Vagina (tissue), 2 donors: Measurements from ENCODE around the gene ARMH2. TPM values are rescaled to one million over a fixed set of nuclear protein-coding genes. Genes with fewer than 3 reads are reported as not detected.
"Not testable (repeated sequence)": the region's sequence is repeated elsewhere in the genome, so short reads cannot be mapped to it uniquely, and the experiment has no call there.

Experiments used
- DNase-seq, 2 donors: peaks; one replicate each; pipeline ENCODE4 v3.0.0-alpha.2; 2017; ENCODE audit errors: extremely low spot score in 2 of 2
- H3K27ac ChIP-seq: fragments of 200-600 bp; sonication (generic); one replicate; pipeline ENCODE4 v1.5.1; 2019
- H3K27me3 ChIP-seq: fragments of 200-600 bp; sonication (generic); one replicate; pipeline ENCODE4 v1.5.1; 2019
- H3K36me3 ChIP-seq, 2 donors: fragments of 200-600 bp; sonication (generic); one replicate each; pipeline ENCODE4 v1.5.1; 2017 to 2019
- H3K4me1 ChIP-seq: fragments of 200-600 bp; sonication (generic); one replicate; pipeline ENCODE4 v1.5.1; 2019
- H3K4me3 ChIP-seq, 2 donors: fragments of 200-600 bp; sonication (generic); 1 replicate in 1 of 2; 2 replicates in 1 of 2; pipeline ENCODE4 v1.5.1; 2016 to 2019
- H3K9me3 ChIP-seq: fragments of 200-600 bp; sonication (generic); one replicate; pipeline ENCODE4 v1.5.1; 2019
- CTCF ChIP-seq, 3 experiments: fragments of 450-650 bp in 2 of 3; fragments of 200-600 bp in 1 of 3; sonication (generic) in 1 of 3; IDR thresholded peaks; one replicate each; pipeline ENCODE4 v1.5.1; 2017 to 2019; ENCODE audit warnings: antibody characterized with exemption in 3 of 3, mild to moderate bottlenecking in 2 of 3, moderate library complexity in 2 of 3
- POLR2A ChIP-seq, 2 donors: fragments of 450-650 bp; IDR thresholded peaks; one replicate each; pipeline ENCODE4 v1.6.1; 2017; ENCODE audit warnings: antibody characterized with exemption in 2 of 2, mild to moderate bottlenecking in 2 of 2, moderate library complexity in 2 of 2
- POLR2AphosphoS5 ChIP-seq, 2 donors: sonication (generic); formaldehyde crosslinking; IDR thresholded peaks; one replicate each; pipeline ENCODE4 v1.9.0; 2017; ENCODE audit warnings: antibody characterized with exemption in 2 of 2, mild to moderate bottlenecking in 2 of 2, low read depth in 1 of 2; ENCODE audit not compliant: insufficient read depth in 1 of 2
- intact Hi-C: fragments of 100-400 bp; cut with DNase I; formaldehyde crosslinking; loops from one replicate; pipeline ENCODE4 v1.15.1; 2023
- total RNA-seq: library from RNA; depleted of rRNA; stranded (reverse); fragments of >200 nt; gene quantifications from one replicate; pipeline ENCODE4 v1.2.3, GENCODE V29; 2016

The ARMH2 gene
- total RNA-seq, 1 donor from 2014 or later, result not detected

DNA sequence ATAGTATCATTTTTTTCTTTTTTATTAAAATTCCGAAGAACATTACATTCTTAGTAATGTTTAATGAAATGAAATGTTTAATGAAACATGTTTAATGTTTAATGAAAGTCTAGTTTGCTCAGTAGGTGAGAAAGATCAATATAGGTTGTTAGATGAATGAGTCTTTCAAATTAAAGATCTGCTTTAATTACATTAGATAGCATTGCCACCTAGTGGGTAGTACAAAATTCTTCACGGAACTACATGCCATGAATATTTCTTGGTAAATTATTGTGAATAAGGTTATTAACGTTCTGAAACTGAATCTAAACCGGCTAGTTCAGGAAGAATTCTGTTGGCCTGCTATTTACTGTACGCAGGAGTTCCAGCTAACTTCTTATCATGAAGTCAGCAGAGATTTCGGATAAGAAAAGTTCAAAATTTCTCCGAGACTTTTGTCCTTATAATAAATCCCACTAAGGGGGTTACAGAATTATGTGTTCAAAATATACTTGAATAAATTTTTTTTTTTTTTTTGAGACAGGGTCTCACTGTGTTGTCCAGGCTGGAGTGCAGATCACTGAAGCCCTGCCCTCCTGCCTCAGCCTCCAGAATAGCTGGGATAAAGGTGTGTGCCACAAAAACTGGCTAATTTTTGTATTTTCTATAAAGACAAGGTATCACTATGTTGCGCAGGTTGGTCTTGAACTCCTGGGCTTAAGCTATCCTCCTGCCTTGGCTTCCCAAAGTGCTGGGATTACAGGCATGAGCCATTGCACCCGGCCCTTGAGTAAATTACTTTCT, 31.8 kb downstream of the ARMH2 start:
- H3K9me3 ChIP-seq, result no peaks in the 10 kb centered on the region
- no peaks in the 10 kb centered on the region for H3K36me3 ChIP-seq
- intact Hi-C loops, result no loop called here
- no peak overlapping the region for H3K4me3 ChIP-seq
- no peak for DNase-seq
- no peaks in the 10 kb centered on the region for H3K27me3 ChIP-seq
- H3K4me1 ChIP-seq, result no peaks in the 10 kb centered on the region
- H3K27ac ChIP-seq, result no peak overlapping the region
- TF ChIP-seq CTCF (IDR thresholded peaks at IDR 0.05), result peak in 1 of 3 experiments; percentile 2
- TF ChIP-seq POLR2AphosphoS5 (IDR thresholded peaks at IDR 0.05; ENCODE audit: insufficient read depth in 1 of 2, low read depth in 1 of 2), result no peak

DNA sequence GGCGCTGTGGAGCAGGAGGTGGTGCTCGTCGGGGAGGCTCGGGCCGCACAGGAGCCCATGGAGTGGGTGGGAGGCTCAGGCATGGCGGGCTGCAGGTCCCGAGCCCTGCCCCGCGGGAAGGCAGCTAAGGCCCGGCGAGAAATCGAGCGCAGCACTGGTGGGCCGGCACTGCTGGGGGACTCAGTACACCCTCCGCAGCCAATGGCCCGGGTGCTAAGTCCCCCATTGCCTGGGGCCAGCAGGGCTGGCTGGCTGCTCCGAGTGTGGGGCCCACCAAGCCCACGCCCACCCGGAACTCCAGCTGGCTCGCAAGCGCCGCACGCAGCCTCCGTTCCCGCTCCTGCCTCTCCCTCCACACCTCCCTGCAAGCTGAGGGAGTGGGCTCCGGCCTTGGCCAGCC, 32.7 kb downstream of the ARMH2 start:
- H3K27ac ChIP-seq, H3K27me3 ChIP-seq, H3K4me3 ChIP-seq, DNase-seq, H3K36me3 ChIP-seq, H3K9me3 ChIP-seq, intact Hi-C loops, H3K4me1 ChIP-seq: not testable (repeated sequence)

DNA sequence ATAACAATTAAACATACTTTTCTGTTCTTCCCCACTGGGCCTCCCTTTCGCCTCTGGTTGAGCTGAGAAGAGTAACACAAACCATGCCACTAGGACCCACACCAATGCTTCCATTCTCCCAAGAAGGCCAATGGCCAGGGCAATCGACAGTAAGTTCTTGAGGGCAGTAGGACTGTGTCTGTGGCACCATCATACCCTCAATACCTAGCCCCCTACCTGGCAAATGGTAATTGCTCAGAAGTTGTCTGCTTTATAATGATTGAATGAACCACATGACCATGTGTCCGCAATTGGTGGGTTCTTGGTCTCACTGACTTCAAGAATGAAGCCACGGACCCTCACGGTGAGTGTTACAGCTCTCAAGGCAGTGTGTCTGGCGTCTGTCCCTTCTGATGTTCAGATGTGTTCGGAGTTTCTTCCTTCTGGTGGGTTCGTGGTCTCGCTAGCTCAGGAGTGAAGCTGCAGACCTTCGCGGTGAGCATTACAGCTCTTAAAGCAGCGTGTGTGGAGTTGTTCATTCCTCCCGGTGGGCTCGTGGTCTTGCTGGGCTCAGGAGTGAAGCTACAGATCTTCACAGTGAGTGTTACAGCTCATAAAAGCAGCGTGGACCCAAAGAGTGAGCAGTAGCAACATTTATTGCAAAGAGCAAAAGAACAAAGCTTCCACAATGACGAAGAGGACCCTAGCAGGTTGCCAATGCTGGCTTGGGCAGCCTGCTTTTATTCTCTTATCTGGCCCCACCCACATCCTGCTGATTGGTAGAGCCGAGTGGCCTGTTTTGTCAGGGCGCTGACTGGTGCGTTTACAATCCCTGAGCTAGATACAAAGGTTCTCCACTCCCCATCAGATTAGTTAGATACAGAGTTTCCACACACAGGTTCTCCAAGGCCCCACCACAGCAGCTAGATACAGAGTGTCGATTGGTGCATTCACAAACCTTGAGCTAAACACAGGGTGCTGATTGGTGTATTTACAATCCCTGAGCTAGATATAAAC, 33.6 kb downstream of the ARMH2 start:
- H3K4me1 ChIP-seq, H3K27me3 ChIP-seq, H3K9me3 ChIP-seq, intact Hi-C loops, DNase-seq, H3K36me3 ChIP-seq, H3K27ac ChIP-seq, H3K4me3 ChIP-seq: not testable (repeated sequence)

DNA sequence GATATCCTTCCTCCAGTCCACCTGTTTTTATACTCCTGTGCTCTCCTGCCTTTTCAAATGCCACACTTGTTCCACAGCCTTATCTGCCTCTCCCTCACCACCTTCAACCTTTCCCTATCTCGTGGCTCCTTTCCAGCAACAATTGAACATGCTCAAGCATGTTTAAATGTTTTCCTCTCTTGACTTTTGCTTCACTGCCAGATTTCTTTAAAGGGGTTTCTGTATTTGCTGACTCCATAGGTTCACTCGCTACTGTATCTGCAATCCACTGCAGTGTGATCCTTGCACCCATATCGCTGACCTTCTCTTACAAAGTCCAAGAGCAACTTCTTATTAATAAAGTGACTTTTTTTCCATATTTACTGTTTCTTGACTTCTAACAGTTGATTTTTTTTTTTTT, 35.1 kb downstream of the ARMH2 start:
- Histone ChIP-seq H3K4me3 (no peak overlapping the region), H3K27ac (no peak overlapping the region), H3K9me3 (no peaks in the 10 kb centered on the region), H3K27me3 (no peaks in the 10 kb centered on the region), H3K4me1 (no peaks in the 10 kb centered on the region), H3K36me3 (no peaks in the 10 kb centered on the region)
- TF ChIP-seq CTCF (IDR thresholded peaks at IDR 0.05) (no peak), POLR2A (IDR thresholded peaks at IDR 0.05) (no peak), POLR2AphosphoS5 (IDR thresholded peaks at IDR 0.05; ENCODE audit: insufficient read depth in 1 of 2, low read depth in 1 of 2) (no peak)
- intact Hi-C loops, result no loop called here
- DNase-seq, result no peak

DNA sequence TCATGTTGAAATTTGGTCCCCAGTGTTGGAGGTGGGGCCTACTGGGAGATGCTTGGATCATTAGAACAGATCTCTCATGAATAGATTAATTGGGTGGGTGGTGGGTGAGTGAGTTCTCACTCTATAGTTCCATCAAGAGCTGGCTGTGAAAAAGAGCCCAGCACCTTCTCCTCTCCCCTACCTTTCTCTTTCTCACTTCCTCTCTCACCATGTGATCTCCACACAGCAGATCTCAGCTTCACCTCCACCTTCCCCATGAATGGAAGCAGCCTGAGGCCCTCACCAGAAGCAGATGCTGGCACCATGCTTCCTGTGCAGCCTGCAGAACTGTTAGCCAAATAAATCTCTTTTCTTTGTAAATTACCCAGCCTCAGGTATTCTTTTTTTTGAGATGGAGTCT, 36.9 kb downstream of the ARMH2 start:
- H3K4me1 ChIP-seq, result no peaks in the 10 kb centered on the region
- intact Hi-C loops, result no loop called here
- H3K27me3 ChIP-seq, result no peaks in the 10 kb centered on the region
- H3K4me3 ChIP-seq, result no peak overlapping the region
- TF ChIP-seq CTCF (IDR thresholded peaks at IDR 0.05), result no peak
- TF ChIP-seq POLR2AphosphoS5 (IDR thresholded peaks at IDR 0.05; ENCODE audit: insufficient read depth in 1 of 2, low read depth in 1 of 2), result no peak
- no peak for TF ChIP-seq POLR2A (IDR thresholded peaks at IDR 0.05)
- no peak overlapping the region for H3K27ac ChIP-seq
- no peaks in the 10 kb centered on the region for H3K9me3 ChIP-seq
- H3K36me3 ChIP-seq, result no peaks in the 10 kb centered on the region
- no peak for DNase-seq
